ENCODE results near the gene HTD2.

The HTD2 gene

DNA sequence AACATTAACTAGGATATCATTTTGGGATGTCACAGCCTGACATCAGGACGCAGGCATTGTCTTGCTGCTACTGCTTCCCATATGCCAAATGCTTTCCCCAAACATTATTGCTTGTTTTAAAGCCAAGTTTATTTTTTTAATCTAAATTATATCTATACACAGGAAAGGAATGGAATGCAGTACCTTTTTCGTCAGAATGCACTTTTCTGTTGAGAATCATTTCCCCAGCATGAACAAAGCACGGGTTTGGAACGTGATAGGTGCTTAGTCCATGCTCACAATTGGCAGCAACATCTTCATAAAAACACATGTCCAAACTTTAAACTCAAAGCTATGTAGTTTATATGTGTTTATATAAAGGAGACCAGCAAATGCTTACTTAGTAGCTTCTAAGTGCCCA, 52.5 kb downstream of the HTD2 start:
- DNase-seq (ENCODE audit: low read depth), result no peak

DNA sequence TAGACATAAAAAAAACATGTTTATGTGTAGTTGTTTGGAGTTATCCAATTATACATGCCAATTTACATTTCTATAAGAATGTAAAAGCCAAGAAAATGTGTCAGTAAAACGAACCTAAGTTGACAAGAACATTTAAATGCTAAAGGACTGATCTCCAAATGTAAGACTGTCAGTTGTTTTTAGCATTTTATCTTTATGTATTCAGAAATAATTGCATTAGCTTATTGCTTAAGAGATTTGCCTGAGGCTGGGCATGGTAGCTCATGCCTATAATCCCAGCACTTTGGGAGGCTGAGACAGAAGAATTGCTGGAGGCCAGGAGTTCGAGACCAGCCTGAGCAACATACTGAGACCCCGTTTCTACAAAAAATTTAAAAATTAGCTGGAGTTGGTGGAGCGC, 53.3 kb downstream of the HTD2 start:
- DNase-seq (ENCODE audit: low read depth), result no peak

DNA sequence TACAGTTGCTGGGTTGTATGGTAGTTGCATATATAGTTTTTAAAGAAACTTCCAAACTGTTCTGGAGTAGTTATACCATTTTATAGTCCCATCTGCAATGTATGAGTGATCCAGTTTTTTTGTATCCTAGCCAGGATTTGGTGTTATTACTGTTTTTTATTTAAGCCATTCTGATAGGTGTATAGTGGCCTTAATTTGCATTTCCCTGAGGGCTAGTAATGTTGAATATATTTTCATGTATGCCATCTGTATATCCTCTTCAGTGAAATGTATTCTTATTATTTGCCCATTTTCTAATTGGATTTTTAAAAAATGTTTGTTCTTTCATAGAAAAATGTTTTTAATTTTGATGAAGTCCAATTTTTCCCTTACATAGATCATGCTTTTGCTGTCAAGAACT, 55.5 kb downstream of the HTD2 start:
- DNase-seq (ENCODE audit: low read depth), result no peak

DNA sequence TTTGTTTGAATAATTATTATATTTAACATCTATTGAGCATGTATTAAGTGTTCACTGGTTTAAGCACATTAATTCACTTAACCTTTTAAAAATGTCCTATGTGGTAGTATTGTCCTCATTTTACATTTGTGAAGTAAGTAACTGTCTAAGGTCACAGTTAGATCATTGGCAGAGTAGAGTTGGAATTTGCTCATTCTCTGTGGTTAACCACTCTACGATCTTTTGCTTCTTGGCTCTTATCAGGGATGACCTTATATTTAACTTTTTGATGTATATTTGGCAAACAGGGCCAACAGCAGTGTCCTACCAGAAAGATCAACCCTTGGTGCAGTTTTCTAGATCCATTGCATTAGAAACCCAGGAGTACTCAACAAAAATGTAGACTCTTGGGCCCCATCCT, 60.4 kb downstream of the HTD2 start:
- no peak for DNase-seq (ENCODE audit: low read depth)

DNA sequence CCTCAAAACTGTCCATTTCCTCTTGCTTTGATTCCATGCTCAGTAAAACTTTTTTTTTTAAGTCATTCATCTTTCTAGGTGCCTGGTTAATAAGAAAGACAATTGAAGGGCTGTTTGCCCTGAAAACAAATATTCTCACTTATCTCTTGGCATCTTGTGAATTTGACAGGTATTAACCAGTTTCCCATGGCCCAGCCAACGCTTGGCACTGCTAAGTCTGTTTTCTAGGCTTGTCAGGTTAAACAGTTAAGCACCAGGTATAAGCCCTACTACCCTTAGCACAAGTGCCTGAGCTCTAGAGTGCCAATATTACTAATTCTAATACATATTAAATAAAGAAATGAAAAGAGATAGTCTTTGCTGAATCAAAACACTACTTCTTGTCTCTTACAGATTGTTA, 62.7 kb downstream of the HTD2 start:
- DNase-seq (ENCODE audit: low read depth), result no peak
